DOHH2 (cell line): ENCODE measurements around the gene KLHDC4.

Source experiments
- H3F3A ChIP-seq: fragments of 200-600 bp; sonication (generic), shearing (Covaris generic); 2 replicates; pipeline ENCODE4 v1.6.0; 2016; ENCODE audit warnings: antibody characterized with exemption, mild to moderate bottlenecking; ENCODE audit not compliant: control insufficient read depth, insufficient read depth
- H3K27ac ChIP-seq: fragments of 200-600 bp; sonication (generic); 2 replicates; pipeline ENCODE4 v1.5.1; 2014; ENCODE audit warnings: low read depth, mild to moderate bottlenecking, low read length, moderate library complexity
- H3K27me3 ChIP-seq: fragments of 200-600 bp; sonication (generic); 2 replicates; pipeline ENCODE4 v1.6.1; 2014; ENCODE audit warnings: mild to moderate bottlenecking, low read length, mixed read lengths; ENCODE audit not compliant: control insufficient read depth
- H3K36me3 ChIP-seq: fragments of 200-600 bp; sonication (generic); 2 replicates; pipeline ENCODE4 v1.6.1; 2014; ENCODE audit warnings: mild to moderate bottlenecking, low read length, moderate library complexity, mixed read lengths; ENCODE audit not compliant: control insufficient read depth
- H3K4me1 ChIP-seq: fragments of 200-600 bp; sonication (generic); 2 replicates; pipeline ENCODE4 v1.6.1; 2014; ENCODE audit warnings: mild to moderate bottlenecking, low read length, mixed read lengths; ENCODE audit not compliant: control insufficient read depth
- H3K4me2 ChIP-seq: fragments of 200-600 bp; sonication (generic); 2 replicates; pipeline ENCODE4 v1.6.0; 2014; ENCODE audit warnings: mild to moderate bottlenecking, low read length, moderate library complexity
- H3K4me3 ChIP-seq: fragments of 200-600 bp; sonication (generic); 2 replicates; pipeline ENCODE4 v1.5.1; 2014; ENCODE audit warnings: mild to moderate bottlenecking, low read length, mixed read lengths
- H3K79me2 ChIP-seq: fragments of 200-600 bp; sonication (generic); 2 replicates; pipeline ENCODE4 v1.6.1; 2014; ENCODE audit warnings: mild to moderate bottlenecking, low read length, mixed read lengths; ENCODE audit not compliant: control insufficient read depth
- H3K9me2 ChIP-seq: fragments of 200-600 bp; sonication (generic); replicated peaks from 2 replicates; pipeline ENCODE4 v1.6.1; 2014; ENCODE audit warnings: mild to moderate bottlenecking, low read length, mixed read lengths; ENCODE audit not compliant: control insufficient read depth
- H3K9me3 ChIP-seq: fragments of 200-600 bp; sonication (generic); 2 replicates; pipeline ENCODE4 v1.6.1; 2014; ENCODE audit warnings: antibody characterized with exemption, low read length, mixed read lengths; ENCODE audit not compliant: control insufficient read depth, insufficient read depth
- H4K20me1 ChIP-seq: fragments of 200-600 bp; sonication (generic); 2 replicates; pipeline ENCODE4 v1.6.0; 2014; ENCODE audit warnings: low read depth, mild to moderate bottlenecking, antibody characterized with exemption, low read length, moderate library complexity; ENCODE audit not compliant: control insufficient read depth, insufficient read depth
- EZH2phosphoT487 ChIP-seq: fragments of 200-600 bp; sonication (generic); IDR thresholded peaks from 2 replicates; pipeline ENCODE4 v1.6.1; 2017; ENCODE audit warnings: borderline replicate concordance, mild to moderate bottlenecking, antibody characterized with exemption, low read length, moderate library complexity, mixed read lengths
- TF ChIP-seq, protein P1 (sequence below): fragments of 200-600 bp; sonication (generic); IDR thresholded peaks from one replicate; pipeline ENCODE4 v1.5.1; 2014; ENCODE audit warnings: antibody characterized with exemption, mild to moderate bottlenecking, low read depth, low read length; ENCODE audit not compliant: poor library complexity, severe bottlenecking

KLHDC4 gene

DNA sequence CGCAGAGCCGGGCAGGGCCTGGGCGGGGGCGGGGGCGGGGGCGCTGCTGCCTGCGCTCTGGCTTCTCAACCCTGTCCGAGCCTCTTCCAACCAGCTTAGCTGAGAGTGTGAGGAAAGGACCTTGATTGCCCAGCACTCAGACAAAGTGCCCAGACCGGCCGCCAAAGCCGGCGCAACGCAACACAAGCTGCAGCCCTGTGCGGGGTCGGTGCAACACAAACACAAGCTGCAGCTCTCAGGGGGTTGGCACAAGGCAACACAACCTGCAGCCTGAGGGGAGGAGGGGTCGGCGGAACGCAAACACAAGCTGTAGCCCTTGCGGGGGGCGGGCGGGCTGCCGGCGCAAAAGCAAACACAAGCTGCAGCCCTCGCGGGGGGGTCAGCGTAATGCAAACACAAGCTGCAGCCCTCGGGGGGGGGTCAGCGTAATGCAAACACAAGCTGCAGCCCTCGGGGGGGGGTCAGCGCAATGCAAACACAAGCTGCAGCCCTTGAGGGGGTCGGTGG lies 60.0 kb downstream of the KLHDC4 start:
- H4K20me1 ChIP-seq: no peaks in the 10 kb centered on the region
- H3K4me1 ChIP-seq: peaks cover 82% of the 10 kb centered on the region
- H3F3A ChIP-seq: peaks cover 27% of the 10 kb centered on the region
- H3K9me2 ChIP-seq: no peaks in the 10 kb centered on the region
- H3K36me3 ChIP-seq: peaks cover 94% of the 10 kb centered on the region
- H3K79me2 ChIP-seq: peaks cover 69% of the 10 kb centered on the region
- TF ChIP-seq EZH2phosphoT487: no peak
- TF ChIP-seq, protein P1, sequence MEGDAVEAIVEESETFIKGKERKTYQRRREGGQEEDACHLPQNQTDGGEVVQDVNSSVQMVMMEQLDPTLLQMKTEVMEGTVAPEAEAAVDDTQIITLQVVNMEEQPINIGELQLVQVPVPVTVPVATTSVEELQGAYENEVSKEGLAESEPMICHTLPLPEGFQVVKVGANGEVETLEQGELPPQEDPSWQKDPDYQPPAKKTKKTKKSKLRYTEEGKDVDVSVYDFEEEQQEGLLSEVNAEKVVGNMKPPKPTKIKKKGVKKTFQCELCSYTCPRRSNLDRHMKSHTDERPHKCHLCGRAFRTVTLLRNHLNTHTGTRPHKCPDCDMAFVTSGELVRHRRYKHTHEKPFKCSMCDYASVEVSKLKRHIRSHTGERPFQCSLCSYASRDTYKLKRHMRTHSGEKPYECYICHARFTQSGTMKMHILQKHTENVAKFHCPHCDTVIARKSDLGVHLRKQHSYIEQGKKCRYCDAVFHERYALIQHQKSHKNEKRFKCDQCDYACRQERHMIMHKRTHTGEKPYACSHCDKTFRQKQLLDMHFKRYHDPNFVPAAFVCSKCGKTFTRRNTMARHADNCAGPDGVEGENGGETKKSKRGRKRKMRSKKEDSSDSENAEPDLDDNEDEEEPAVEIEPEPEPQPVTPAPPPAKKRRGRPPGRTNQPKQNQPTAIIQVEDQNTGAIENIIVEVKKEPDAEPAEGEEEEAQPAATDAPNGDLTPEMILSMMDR: no peak
- no peaks in the 10 kb centered on the region for H3K9me3 ChIP-seq
- no peaks in the 10 kb centered on the region for H3K27me3 ChIP-seq
- H3K27ac ChIP-seq: peak overlapping the region; percentile 100
- no peak overlapping the region for H3K4me3 ChIP-seq
- no peak overlapping the region for H3K4me2 ChIP-seq

- no peaks in the 10 kb centered on the region for H3K9me3 ChIP-seq
- H3K4me2 ChIP-seq: peak overlapping the region; percentile 91
- peak overlapping the region; percentile 100 for H3K27ac ChIP-seq
- H3K79me2 ChIP-seq: peaks cover 60% of the 10 kb centered on the region
- H3F3A ChIP-seq: peaks cover 31% of the 10 kb centered on the region
- H3K27me3 ChIP-seq: no peaks in the 10 kb centered on the region
- no peak for TF ChIP-seq EZH2phosphoT487
- TF ChIP-seq, protein P1: no peak
- peak overlapping the region; percentile 73 for H3K4me3 ChIP-seq
- peaks cover 91% of the 10 kb centered on the region for H3K4me1 ChIP-seq
- peaks cover 91% of the 10 kb centered on the region for H3K36me3 ChIP-seq
- H4K20me1 ChIP-seq: no peaks in the 10 kb centered on the region
- H3K9me2 ChIP-seq: no peaks in the 10 kb centered on the region
Observed at GRCh38 chr16:87704754-87705353, 60.9 kb downstream of the KLHDC4 start.

- Histone ChIP-seq H3K4me1 (peaks cover 99% of the 10 kb centered on the region), H3K79me2 (peaks cover 55% of the 10 kb centered on the region), H4K20me1 (no peaks in the 10 kb centered on the region), H3K27me3 (no peaks in the 10 kb centered on the region), H3F3A (peaks cover 39% of the 10 kb centered on the region), H3K36me3 (peaks cover 88% of the 10 kb centered on the region), H3K4me2 (peak overlapping the region; percentile 91), H3K9me2 (no peaks in the 10 kb centered on the region), H3K9me3 (no peaks in the 10 kb centered on the region), H3K4me3 (peak overlapping the region; percentile 73), H3K27ac (peak overlapping the region; percentile 100)
- TF ChIP-seq, protein P1: no peak
- no peak for TF ChIP-seq EZH2phosphoT487
Observed at GRCh38 chr16:87703835-87704375, 61.9 kb downstream of the KLHDC4 start.
